Colon (tissue), 2 donors: ENCODE results near the gene COQ4.

ENCODE experiments used
- FAIRE-seq: peaks from 2 replicates; lab custom pipeline; 2012; peaks lifted over from hg19 to GRCh38; lab: Jason Lieb, UNC
- donor health status: control.
- donor health status: control.

The COQ4 gene

DNA sequence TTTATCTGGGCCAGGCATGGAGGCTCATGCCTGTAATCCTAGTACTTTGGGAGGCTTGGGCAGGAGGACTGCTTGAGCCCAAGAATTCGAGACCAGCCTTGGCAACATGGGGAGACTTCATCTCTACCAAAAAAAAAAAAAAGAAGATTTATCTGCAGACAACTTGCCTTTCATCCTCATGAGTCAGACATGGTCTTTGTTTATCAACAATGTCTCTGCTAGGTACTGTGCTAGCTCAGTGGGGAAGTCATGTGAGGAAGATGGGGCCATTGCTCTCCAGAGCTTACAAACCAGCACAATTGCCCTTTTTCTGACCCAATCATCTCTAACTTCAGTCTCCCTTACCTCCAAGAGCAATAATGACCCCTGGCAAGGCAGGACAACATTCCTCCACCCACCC, 50.1 kb downstream of the COQ4 start:
- FAIRE-seq = no peak

DNA sequence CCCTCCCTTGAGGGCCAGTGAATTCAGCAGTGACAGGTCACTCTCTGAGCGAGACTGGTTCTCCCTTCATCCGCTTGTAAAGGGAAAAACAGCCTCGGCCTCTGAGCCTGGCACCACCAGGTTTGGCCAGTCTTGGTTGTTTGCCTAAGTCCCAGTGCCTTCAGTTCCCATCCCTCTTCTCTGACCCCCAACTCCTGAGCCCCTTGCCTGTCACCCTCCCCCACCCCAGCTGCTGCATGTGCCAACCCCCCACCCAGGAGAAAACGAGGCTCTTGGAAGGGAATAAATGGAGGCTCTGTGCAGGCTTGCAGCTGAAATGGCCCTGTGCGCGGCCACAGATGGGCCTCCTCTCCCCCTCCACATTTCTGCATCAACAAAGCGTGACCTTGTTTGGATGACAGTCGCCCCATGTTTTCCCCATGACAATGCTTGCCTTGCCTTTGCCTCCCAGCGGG, 51.6 kb downstream of the COQ4 start:
- FAIRE-seq = no peak

DNA sequence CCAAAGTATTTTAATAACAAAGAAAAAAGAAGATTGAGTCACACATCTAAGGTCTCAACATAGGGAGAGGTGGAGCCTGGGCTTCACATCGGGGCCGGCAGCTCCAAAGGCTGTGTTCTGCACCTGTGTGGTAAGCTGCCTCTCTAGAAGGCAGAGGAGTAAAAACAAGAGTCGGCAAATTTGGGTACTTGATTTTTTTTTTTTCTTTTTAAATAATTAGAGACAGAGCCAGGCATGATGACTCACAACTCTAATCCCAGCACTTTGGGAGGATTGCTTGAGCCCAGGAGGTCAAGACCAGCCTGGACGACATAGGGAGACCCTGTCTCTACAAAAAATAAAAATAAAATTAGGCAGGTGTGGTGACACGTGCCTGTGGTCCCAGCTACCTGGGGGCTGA, 53.2 kb downstream of the COQ4 start:
- no peak for FAIRE-seq

DNA sequence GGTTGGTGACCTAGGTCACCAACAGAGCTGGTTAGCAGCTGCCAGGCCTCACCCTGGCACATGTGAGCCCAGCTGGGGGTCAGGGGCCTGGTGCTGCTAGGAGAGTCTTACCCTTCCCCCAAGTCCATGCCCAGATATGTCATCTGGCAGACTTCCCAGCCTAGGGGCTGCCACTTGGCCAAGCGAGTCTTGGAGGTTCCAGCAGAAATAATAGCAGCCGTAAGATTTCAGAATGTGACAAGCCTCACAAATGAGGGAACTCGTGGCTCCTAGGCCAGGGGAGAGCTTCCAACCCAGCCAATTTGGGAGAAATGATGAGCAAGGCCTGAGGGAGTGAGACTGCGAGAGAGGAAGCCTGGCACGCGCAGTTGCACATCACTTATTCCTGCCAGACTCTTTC, 59.6 kb downstream of the COQ4 start:
- FAIRE-seq = no peak

DNA sequence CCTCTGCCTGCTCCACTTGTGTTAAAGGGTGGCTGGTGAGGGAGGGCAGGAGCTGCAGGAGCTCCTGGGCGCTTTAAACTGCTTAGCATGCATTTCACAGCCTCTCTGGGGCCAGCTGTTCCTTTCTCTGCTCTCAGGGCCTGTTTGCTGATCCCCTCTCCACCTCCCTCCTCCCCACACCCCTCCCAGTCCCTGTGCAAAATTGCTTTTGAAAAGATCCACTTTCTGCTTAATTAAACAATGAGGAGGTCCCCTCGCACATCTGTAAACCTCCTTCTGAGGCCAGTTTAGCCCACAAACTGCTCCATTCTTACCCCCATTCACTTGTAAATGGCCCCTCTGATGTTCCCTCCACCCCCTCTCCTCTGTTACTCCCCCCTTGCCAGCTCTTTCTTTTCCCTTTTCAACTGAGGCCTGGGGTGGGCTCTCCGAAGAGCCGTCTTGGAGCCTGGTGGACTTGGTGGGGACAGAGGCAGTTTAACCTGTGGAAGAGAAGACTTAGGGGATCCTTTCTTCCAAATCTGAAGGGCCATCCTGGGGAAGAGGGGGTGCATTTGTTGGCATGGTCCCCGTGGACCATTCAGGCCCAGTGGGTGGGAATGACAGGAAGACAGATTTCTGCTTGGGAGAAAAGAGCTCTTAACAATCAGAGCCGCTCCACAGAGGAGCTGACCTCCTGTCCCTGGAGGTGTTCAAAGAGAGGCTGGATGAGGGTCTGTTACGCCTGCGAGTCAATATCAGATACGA, 60.5 kb downstream of the COQ4 start:
- FAIRE-seq = no peak
